Superior temporal gyrus (tissue), 1 donor: ENCODE results near the gene SPINK5.
"Not testable (repeated sequence)": the region's sequence is repeated elsewhere in the genome, so short reads cannot be mapped to it uniquely, and the experiment has no call there.

Source experiments
- DNase-seq: peaks from one replicate; pipeline ENCODE4 v3.0.0-alpha.2; 2016; ENCODE audit errors: extremely low spot score

SPINK5 gene

DNA sequence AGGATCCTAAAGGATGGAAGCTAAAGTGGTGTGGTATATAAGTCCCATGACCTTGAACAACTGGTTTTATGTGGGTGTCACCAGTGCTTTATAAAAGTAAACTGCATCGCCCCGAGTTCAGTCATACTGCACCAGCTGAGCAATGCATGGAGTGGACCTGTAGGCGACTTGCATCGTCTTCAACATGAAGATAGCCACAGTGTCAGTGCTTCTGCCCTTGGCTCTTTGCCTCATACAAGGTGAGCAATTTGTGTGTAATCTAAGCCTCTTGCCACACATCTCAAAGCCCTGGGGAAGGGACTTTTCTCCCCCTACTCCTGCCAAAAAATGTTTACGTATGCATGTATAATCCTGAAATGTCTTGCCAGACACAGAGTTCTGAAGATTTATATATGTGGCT, at the start of gene SPINK5:
SPINK5 (plus strand) TSS at position 120 of the 400 bp plus-strand sequence; CDS start at position 185, 65 bp downstream.
- DNase-seq, result no peak

DNA sequence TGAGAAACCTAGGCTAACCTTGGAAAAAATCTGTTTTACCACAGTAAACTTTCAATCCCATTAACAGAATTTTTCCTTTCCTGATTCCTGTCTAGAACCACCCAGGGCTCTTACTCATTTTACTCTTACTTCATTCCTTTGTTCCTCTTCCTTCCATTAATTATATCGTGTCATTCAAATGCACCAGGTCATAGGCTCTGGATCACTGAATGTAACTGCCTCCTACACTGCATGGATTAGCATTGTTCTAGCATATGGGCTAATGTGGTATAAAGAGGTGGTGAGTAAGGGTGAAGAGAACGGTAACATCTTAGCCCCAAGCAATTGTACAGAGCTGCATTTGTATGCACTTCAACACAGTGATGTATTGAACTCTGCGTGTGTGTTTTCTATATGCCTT, 49.5 kb upstream of the SPINK5 start:
- DNase-seq, result no peak

DNA sequence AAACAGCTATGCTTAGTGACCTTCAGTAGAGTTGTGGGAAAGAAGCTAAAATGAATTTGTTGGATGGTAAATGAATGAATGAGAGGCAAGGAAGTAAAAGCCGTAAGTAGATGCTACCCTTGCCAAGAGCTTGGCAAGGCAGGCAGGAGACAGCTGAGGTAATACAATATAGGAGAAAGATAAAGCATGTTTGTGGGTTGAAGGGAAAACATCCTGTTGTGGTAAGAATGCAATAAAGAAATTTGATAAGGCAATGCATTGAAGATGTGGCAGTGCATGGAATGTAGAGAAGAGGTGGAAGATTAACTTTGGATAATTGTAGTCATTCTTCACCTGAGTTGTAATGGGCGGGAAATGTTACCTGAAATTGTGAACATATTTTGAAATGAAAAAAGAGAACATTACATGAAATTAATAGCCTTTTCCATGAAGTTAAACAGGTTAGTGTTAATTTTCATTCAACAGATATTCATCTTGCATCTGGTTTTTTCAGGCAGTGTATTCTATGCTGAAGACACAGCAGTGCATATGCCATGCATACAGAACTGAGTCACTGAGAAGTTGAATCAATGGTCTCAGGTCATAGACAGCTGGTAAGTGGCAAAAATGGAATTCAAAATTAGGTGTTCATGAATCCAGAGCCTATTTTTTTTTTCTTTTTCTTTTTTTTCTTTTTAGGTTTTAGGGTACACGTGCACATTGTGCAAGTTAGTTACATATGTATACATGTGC, 43.4 kb upstream of the SPINK5 start:
- no peak for DNase-seq

- no peak for DNase-seq
Observed at GRCh38 chr5:148027505-148027904, 36.3 kb upstream of the SPINK5 start.

GRCh38 chr5:148029131-148029530, 34.6 kb upstream of the SPINK5 start:
- no peak for DNase-seq

- no peak for DNase-seq
Observed at GRCh38 chr5:148033134-148033533, 30.6 kb upstream of the SPINK5 start.

DNA sequence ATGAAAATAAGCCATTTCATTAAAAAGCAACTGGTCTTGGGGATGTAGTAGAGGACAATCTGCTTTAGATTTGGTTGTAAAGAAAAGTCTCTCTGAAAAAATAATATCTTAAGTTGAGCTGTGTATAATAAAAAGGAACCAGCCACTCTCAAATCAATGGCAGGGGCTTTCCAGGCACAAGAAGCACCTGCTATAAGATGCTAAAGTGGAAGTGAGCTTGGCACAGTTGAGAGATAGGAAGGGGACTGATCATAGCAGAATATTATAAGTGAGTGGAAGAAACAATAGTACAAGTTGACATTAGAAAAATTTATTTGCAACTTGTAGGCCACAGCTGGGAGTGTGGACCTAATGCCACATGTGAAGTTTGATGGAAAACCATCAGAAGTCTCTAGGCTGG, 28.1 kb upstream of the SPINK5 start:
- DNase-seq, result no peak

DNA sequence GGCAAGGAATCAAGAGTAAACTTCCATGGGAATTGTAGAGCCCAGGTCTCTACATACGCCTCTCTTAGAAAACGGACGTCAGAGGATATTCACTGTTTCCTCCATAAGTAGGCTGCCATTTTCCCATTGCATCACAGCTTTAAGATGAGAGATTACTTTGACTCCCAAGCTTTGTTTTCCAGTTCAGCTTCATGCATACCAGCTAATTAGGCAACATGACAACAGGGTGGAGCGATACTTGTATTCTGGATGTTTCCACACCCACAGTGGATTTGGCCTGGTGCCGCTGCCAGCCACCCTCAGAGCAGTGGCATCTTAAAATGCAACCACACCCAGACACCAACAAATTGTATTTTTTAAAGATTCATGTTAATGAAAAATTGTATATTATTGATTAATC, 20.9 kb upstream of the SPINK5 start:
- no peak for DNase-seq

GRCh38 chr5:148043705-148044104, 20.1 kb upstream of the SPINK5 start:
- DNase-seq, result no peak

- DNase-seq, result not testable (repeated sequence)
Observed at GRCh38 chr5:148055160-148055559, 8.6 kb upstream of the SPINK5 start.

- no peak for DNase-seq
Observed at GRCh38 chr5:148060309-148060708, 3.5 kb upstream of the SPINK5 start.

GRCh38 chr5:148060881-148061280, 2.9 kb upstream of the SPINK5 start:
- no peak for DNase-seq

DNA sequence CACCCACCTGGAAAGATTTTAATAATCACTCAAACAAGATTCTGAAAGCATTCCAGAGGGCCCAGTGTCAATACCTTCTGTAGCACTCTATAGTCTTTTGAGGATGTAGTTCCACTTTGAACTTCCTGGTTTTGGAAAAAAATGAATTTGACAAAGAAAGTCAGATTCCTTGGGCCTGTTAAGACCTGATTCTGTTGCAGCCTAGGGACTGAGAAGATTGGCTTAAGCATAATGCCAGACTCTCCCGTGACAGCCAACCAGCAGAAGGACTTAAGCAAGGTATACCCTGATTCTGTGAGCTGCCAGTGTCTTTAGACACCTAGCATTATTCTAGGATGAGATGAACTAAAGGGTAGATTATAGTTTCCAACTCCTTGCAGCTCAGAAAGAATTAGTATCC, 6.8 kb downstream of the SPINK5 start:
- no peak for DNase-seq

DNA sequence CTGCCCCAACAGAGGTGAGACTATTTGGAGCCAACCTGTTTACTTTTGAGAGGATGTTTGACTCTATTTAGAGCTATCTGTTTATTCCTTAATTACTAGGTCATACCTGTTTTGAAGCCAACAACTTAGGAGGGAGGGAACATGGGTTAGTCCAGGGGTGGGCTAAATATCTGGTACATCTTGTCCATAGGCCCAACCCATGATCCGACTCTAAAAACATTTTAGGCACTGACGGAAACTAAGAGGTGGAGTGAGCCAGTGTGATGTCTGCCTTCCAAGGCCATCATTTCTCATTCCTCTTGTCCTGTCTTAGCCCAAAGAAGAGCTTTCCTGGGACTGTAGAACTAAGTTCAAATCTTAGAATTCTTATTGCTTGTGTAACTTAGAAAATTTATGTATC, 8.4 kb downstream of the SPINK5 start:
- no peak for DNase-seq

GRCh38 chr5:148075529-148075928, 11.7 kb downstream of the SPINK5 start:
- DNase-seq, result no peak

DNA sequence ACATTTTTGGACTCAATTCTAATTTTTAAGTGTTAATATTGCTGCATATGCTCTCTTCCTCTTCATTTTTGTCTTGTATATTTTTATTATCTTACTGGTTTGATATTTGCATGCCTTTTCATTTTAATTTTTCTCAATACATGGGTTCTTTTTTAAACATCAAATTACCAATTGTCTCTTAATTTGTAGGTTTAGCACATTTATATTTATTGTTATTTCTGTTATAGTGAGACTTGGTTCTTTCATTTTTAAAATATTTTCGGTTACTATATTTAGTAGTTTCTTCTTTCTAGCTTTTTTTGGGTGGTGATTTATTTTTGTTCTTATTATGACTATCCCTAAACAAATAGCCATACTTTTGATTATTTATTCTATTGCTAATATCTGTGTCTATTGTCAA, 19.4 kb downstream of the SPINK5 start:
- DNase-seq, result no peak

- DNase-seq, result no peak
Observed at GRCh38 chr5:148084269-148084668, 20.5 kb downstream of the SPINK5 start.

- no peak for DNase-seq
Observed at GRCh38 chr5:148085310-148085709, 21.5 kb downstream of the SPINK5 start.

GRCh38 chr5:148085977-148086705, 22.4 kb downstream of the SPINK5 start:
- DNase-seq, result no peak

GRCh38 chr5:148090146-148090772, 26.5 kb downstream of the SPINK5 start:
- DNase-seq, result no peak

GRCh38 chr5:148090773-148091250, 27.0 kb downstream of the SPINK5 start:
- no peak for DNase-seq
